Measurements from ENCODE around the gene CCDC27.

DNA sequence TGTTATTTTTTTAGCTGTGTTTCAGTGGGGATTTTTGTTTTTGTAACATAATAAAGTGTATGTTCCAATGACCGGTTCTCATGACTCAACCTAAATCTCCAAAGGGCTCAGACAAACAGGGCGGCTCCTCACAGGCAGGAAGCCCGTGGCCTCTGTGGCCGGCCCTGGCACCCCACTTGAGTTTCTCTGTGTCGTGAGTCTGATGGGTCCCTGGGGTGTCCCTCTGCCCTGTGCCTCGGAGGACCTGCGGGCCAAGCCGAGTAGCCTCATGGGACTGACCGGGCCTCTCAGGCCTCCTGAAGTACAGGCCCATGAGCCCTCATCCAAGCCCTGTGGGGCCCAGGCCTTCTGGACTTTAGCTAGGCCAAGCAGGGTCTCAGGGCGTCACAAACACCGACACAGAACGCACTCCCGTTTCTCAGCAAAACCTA, 16.1 kb upstream of the CCDC27 start:
- TF ChIP-seq TARDBP (CRISPR knock-in tag; IDR thresholded peaks at IDR 0.05) (no peak), POLR2A (IDR thresholded peaks at IDR 0.05; ENCODE audit: insufficient read depth in 1 of 2, low read depth in 2 of 2, low read length in 2 of 2) (no peak), MAZ (IDR thresholded peaks at IDR 0.05; ENCODE audit: borderline replicate concordance, low read depth, low read length) (no peak), MAZ (CRISPR knock-in tag; IDR thresholded peaks at IDR 0.05; ENCODE audit: low read depth) (no peak), SMAD1 (CRISPR knock-in tag; IDR thresholded peaks at IDR 0.05; ENCODE audit: borderline replicate concordance, low read depth) (no peak), ZFP37 (CRISPR knock-in tag; IDR thresholded peaks at IDR 0.05; ENCODE audit: borderline replicate concordance) (no peak), BHLHE40 (IDR thresholded peaks at IDR 0.05; ENCODE audit: low read length) (no peak), ZNF550 (CRISPR knock-in tag; IDR thresholded peaks at IDR 0.05; ENCODE audit: borderline replicate concordance) (no peak), ZNF629 (CRISPR knock-in tag; conservative IDR thresholded peaks at IDR 0.05) (no peak), ZNF256 (CRISPR knock-in tag; conservative IDR thresholded peaks at IDR 0.05) (no peak)
- TF ChIP-seq, protein P1, sequence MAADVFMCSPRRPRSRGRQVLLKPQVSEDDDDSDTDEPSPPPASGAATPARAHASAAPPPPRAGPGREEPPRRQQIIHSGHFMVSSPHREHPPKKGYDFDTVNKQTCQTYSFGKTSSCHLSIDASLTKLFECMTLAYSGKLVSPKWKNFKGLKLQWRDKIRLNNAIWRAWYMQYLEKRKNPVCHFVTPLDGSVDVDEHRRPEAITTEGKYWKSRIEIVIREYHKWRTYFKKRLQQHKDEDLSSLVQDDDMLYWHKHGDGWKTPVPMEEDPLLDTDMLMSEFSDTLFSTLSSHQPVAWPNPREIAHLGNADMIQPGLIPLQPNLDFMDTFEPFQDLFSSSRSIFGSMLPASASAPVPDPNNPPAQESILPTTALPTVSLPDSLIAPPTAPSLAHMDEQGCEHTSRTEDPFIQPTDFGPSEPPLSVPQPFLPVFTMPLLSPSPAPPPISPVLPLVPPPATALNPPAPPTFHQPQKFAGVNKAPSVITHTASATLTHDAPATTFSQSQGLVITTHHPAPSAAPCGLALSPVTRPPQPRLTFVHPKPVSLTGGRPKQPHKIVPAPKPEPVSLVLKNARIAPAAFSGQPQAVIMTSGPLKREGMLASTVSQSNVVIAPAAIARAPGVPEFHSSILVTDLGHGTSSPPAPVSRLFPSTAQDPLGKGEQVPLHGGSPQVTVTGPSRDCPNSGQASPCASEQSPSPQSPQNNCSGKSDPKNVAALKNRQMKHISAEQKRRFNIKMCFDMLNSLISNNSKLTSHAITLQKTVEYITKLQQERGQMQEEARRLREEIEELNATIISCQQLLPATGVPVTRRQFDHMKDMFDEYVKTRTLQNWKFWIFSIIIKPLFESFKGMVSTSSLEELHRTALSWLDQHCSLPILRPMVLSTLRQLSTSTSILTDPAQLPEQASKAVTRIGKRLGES (CRISPR knock-in tag; IDR thresholded peaks at IDR 0.05; ENCODE audit: borderline replicate concordance) = no peak
- TF ChIP-seq, protein P2, sequence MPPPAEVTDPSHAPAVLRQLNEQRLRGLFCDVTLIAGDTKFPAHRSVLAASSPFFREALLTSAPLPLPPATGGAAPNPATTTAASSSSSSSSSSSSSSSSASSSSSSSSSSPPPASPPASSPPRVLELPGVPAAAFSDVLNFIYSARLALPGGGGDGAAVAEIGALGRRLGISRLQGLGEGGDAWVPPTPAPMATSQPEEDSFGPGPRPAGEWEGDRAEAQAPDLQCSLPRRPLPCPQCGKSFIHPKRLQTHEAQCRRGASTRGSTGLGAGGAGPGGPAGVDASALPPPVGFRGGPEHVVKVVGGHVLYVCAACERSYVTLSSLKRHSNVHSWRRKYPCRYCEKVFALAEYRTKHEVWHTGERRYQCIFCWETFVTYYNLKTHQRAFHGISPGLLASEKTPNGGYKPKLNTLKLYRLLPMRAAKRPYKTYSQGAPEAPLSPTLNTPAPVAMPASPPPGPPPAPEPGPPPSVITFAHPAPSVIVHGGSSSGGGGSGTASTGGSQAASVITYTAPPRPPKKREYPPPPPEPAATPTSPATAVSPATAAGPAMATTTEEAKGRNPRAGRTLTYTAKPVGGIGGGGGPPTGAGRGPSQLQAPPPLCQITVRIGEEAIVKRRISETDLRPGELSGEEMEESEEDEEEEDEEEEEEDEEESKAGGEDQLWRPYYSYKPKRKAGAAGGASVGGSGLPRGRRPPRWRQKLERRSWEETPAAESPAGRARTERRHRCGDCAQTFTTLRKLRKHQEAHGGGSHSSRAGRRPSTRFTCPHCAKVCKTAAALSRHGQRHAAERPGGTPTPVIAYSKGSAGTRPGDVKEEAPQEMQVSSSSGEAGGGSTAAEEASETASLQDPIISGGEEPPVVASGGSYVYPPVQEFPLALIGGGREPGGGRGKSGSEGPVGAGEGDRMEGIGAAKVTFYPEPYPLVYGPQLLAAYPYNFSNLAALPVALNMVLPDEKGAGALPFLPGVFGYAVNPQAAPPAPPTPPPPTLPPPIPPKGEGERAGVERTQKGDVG (CRISPR knock-in tag; IDR thresholded peaks at IDR 0.05; ENCODE audit: borderline replicate concordance) = no peak
- TF ChIP-seq, protein P3, sequence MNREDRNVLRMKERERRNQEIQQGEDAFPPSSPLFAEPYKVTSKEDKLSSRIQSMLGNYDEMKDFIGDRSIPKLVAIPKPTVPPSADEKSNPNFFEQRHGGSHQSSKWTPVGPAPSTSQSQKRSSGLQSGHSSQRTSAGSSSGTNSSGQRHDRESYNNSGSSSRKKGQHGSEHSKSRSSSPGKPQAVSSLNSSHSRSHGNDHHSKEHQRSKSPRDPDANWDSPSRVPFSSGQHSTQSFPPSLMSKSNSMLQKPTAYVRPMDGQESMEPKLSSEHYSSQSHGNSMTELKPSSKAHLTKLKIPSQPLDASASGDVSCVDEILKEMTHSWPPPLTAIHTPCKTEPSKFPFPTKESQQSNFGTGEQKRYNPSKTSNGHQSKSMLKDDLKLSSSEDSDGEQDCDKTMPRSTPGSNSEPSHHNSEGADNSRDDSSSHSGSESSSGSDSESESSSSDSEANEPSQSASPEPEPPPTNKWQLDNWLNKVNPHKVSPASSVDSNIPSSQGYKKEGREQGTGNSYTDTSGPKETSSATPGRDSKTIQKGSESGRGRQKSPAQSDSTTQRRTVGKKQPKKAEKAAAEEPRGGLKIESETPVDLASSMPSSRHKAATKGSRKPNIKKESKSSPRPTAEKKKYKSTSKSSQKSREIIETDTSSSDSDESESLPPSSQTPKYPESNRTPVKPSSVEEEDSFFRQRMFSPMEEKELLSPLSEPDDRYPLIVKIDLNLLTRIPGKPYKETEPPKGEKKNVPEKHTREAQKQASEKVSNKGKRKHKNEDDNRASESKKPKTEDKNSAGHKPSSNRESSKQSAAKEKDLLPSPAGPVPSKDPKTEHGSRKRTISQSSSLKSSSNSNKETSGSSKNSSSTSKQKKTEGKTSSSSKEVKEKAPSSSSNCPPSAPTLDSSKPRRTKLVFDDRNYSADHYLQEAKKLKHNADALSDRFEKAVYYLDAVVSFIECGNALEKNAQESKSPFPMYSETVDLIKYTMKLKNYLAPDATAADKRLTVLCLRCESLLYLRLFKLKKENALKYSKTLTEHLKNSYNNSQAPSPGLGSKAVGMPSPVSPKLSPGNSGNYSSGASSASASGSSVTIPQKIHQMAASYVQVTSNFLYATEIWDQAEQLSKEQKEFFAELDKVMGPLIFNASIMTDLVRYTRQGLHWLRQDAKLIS (CRISPR knock-in tag; IDR thresholded peaks at IDR 0.05) = no peak
